IgD-negative memory B cell (primary cell): ENCODE data around the gene HSDL2. TPM values are rescaled to one million over a fixed set of nuclear protein-coding genes. Genes with fewer than 3 reads are reported as not detected.
"Not testable (repeated sequence)": the region's sequence is repeated elsewhere in the genome, so short reads cannot be mapped to it uniquely, and the experiment has no call there.

Experiments used
- H3K27ac Mint-ChIP-seq, 3 donors: one replicate each; pipeline ENCODE4 v1.8.0; 2020 to 2022; ENCODE audit warnings: mild to moderate bottlenecking in 3 of 3, mixed read lengths in 3 of 3, moderate library complexity in 1 of 3
- H3K27me3 Mint-ChIP-seq: one replicate; pipeline ENCODE4 v1.8.0; 2021; ENCODE audit warnings: mixed read lengths
- H3K36me3 Mint-ChIP-seq: one replicate; pipeline ENCODE4 v1.8.0; 2020; ENCODE audit warnings: mild to moderate bottlenecking, mixed read lengths
- H3K4me1 Mint-ChIP-seq, 3 donors: one replicate each; pipeline ENCODE4 v1.8.0; 2020 to 2022; ENCODE audit warnings: mixed read lengths in 3 of 3, mild to moderate bottlenecking in 1 of 3
- H3K4me3 Mint-ChIP-seq, 4 donors: one replicate each; pipeline ENCODE4 v1.8.0; 2020 to 2022; ENCODE audit warnings: mild to moderate bottlenecking in 4 of 4, mixed read lengths in 4 of 4, moderate library complexity in 3 of 4
- H3K9me3 Mint-ChIP-seq, 3 donors: one replicate each; pipeline ENCODE4 v1.8.0; 2020 to 2021; ENCODE audit warnings: mixed read lengths in 3 of 3, mild to moderate bottlenecking in 1 of 3
- polyA plus RNA-seq: library from polyadenylated mRNA; unstranded; fragments of 300-500 nt; fragmentation: Illumina TruSeq; gene quantifications from one replicate; pipeline ENCODE4 v1.2.3, GENCODE V29; 2021

HSDL2 gene
- polyA plus RNA-seq, 1 donor from 2014 or later, result 20.5 TPM

DNA sequence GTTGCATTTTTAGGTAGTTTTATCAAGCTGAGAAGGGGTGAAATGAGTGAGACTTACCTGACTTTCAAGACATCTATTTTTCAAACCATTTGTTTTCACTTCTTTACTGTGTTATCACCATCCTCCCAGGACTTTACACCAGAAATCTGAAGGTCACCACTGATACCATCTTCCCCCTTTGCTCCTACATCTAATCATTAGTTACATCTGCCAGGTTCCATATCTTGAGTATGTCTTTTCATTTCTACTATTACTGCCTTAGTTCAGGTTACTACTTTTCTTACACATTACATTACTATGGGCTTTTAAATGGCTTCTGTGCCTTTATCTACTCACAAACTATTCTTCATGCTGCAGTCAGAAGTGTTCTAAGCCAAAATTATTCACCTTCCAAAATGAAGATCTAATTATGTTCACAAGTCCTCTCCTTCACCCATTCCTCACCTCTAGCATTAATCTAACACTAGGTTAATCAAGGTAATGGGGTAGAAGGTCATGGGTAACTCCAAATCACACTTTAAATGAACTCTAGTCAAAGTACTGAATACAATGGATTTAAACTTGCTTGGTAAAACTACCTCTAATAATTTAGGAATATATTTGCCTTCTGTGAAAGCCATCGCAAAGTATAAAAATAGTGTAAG, 2.1 kb upstream of the HSDL2 start:
- H3K27me3 Mint-ChIP-seq, result no peaks in the 10 kb centered on the region
- peak overlapping the region in 1 of 3 donors; percentile 95 for H3K27ac Mint-ChIP-seq
- peak overlapping the region in 2 of 4 donors; percentile 42 to 99 for H3K4me3 Mint-ChIP-seq
- no peaks in the 10 kb centered on the region for H3K9me3 Mint-ChIP-seq
- H3K36me3 Mint-ChIP-seq, result peaks cover 2% of the 10 kb centered on the region
- peaks cover 17 to 32% (median 27%) of the 10 kb centered on the region in 3 donors for H3K4me1 Mint-ChIP-seq

DNA sequence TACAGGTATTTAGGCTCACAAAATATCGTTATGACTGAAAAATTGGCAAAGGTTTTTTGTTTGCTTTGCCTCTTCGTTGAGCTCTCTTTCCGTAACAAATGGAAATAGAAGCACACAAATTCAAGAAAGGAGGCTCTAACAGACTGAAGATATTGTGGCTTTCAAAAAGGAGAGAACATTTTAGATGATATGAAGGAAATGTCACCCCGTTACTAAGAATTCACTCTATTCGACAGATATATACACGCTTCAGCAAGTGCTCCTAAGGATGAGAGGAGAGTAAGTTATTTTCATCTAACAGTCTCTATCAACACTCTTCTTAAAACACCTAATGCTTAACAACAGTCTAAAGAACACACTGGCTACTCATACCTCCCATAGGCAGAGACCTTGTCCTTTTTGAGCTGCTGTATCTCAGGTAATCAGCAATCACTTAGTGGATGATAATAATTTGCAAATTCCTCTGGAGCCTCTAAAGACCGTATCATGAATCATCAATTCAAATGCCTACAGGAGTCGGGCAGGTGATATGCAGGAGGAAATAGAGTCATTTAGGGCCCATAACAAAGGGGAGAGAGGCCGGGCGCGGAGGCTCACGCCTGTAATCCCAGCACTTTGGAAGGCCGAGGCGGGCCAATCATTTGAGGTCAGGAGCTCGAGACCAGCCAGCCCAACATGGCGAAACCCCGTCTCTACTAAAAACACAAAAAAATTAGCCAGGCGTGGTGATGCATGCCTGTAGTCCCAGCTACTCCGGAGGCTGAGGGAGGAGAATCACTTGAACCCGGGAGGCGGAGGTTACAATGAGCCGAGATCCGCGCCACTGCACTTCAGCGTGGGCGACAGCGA, 1.4 kb upstream of the HSDL2 start:
- H3K4me3 Mint-ChIP-seq, result peak overlapping the region; percentile 97 to 100 (median 99)
- H3K27me3 Mint-ChIP-seq, result no peaks in the 10 kb centered on the region
- H3K36me3 Mint-ChIP-seq, result peaks cover 2% of the 10 kb centered on the region
- no peaks in the 10 kb centered on the region for H3K9me3 Mint-ChIP-seq
- H3K27ac Mint-ChIP-seq, result peak overlapping the region; percentile 84 to 99 (median 95)
- peaks cover 23 to 39% (median 30%) of the 10 kb centered on the region in 3 donors for H3K4me1 Mint-ChIP-seq

DNA sequence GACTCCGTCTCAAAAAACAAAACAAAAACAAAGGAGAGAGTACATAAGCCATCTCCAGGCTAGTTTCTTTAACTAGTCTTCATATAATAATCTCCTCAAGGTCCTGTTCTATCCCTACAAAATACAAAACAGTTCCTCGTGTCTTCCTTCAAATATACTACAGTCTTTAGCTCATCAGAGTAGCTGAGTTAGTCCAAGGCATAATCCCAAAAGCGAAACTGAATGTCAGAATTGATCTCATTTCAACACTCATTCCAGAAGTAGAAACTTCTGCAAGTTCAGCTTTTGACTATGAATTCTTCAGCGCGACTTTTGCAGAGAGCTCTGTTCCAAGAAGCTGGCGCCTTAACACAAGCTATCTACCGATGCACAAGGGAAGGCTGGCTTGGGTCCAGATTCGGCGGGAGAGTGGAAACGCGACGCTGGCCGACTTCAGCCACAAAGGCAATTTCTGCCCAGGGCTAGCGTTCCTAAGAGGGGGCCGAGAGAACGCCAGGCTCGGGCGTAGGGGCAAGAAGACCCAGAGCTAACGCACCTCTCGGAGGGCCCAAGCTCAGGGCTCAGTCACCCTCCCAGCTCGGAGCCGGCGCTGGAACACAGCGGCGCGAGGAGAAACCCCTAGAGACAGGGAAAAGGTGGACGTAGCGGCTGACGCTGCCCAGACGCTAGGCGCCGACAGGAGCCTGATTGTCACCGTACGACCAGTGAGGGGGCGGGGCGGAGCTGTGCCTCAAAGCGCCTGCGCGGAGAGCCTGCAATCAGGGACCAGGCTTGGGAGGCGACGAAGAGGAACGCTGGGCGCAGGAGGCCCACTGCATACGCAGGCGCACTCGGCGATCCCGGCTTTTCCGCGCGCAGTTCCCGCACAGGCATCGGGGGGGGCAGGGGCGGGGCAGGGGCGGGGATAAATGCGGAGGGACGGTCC, 469 bp upstream of the HSDL2 start:
- Mint-ChIP-seq H3K4me3 (peak overlapping the region; percentile 97 to 100 (median 99)), H3K36me3 (peaks cover 2% of the 10 kb centered on the region), H3K9me3 (no peaks in the 10 kb centered on the region), H3K27ac (peak overlapping the region; percentile 84 to 99 (median 95)), H3K4me1 (peaks cover 30 to 45% (median 36%) of the 10 kb centered on the region in 3 donors), H3K27me3 (no peaks in the 10 kb centered on the region)

DNA sequence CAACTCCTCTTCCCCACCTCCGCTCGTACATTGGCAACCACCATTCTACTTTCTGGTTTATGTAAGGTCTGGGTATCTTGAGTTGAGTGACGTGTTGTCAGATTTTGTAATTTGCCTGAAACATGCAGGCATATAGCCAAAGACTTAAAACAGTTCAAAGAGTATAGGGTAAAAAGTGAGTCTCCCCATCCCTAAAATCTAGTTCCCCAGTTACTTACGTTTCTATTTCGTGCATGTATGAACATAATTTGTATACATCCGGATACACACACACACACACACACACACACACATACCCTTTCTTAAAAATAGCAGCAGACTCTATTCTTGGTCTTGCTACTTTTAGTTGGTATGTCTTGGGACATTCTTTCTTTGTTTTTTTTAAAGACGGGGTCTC, 915 bp downstream of the HSDL2 start:
- Mint-ChIP-seq H3K36me3 (no peaks in the 10 kb centered on the region), H3K27ac (peak overlapping the region; percentile 84 to 95 (median 95)), H3K4me1 (peaks cover 36 to 51% (median 41%) of the 10 kb centered on the region in 3 donors), H3K4me3 (peak overlapping the region; percentile 97 to 100 (median 99)), H3K27me3 (no peaks in the 10 kb centered on the region), H3K9me3 (no peaks in the 10 kb centered on the region)

DNA sequence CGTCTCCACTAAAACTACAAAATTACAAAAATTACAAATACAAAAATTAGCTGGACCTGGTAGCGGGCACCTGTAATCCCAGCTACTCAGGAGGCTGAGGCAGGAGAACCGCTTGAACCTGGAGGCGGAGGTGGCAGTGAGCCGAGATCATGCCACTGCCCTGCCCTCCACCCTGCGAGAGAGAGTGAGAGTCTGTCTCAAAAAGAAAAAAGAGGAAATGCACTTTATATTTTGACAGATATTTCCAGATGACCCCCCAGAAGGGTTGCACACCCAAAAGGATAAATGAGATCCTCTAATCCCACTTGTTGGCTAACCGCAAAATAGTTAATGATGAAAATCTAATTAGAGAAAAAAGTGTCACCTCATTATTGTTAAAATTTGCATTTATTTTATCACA, 2.2 kb downstream of the HSDL2 start:
- Mint-ChIP-seq H3K4me3 (peak overlapping the region in 2 of 4 donors; percentile 39 to 99), H3K27ac (peak overlapping the region in 2 of 3 donors; percentile 31 to 95), H3K27me3 (no peaks in the 10 kb centered on the region), H3K9me3 (no peaks in the 10 kb centered on the region), H3K4me1 (peaks cover 36 to 48% (median 41%) of the 10 kb centered on the region in 3 donors), H3K36me3 (no peaks in the 10 kb centered on the region)

DNA sequence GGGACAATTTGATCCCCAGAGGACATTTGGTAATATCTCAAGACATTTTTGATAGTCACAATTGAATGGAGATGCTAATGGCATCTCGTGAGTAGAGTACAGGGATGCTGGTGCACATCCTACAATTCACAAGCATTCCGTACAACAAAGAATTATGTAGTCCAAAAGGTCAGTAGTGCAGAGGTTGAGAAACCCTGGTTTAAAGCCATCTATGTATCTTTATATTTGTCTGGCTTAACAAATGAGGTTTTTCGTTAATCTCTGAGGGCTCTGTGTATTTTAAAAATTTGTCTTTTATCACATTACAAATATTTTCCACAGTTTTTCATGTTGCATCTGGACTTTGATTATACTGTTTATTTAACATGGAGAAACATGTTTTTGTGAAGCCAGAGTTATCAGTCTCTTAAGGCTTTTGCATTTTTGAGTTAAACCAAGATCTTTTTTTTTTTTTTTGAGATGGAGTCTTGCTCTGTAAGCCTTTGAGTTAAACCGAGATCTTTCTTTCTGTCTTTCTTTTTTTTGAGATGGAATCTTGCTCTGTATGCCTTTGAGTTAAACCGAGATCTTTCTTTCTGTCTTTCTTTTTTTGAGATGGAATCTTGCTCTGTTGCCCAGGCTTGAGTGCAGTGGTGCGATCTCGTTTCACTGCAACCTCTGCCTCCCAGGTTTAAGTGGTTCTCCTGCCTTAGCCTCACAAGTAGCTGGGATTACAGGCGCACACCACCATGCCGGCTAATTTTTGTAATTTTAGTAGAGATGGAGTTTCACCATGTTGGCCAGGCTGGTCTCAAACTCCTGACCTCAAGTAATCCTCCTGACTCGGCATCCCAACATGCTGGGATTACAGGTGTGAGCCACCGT, 2.8 kb downstream of the HSDL2 start:
- Mint-ChIP-seq H3K27me3 (no peaks in the 10 kb centered on the region), H3K4me1 (peaks cover 36 to 44% (median 38%) of the 10 kb centered on the region in 3 donors), H3K36me3 (no peaks in the 10 kb centered on the region), H3K9me3 (no peaks in the 10 kb centered on the region), H3K4me3 (peak overlapping the region in 2 of 4 donors; percentile 39 to 99), H3K27ac (peak overlapping the region in 1 of 3 donors; percentile 95)

DNA sequence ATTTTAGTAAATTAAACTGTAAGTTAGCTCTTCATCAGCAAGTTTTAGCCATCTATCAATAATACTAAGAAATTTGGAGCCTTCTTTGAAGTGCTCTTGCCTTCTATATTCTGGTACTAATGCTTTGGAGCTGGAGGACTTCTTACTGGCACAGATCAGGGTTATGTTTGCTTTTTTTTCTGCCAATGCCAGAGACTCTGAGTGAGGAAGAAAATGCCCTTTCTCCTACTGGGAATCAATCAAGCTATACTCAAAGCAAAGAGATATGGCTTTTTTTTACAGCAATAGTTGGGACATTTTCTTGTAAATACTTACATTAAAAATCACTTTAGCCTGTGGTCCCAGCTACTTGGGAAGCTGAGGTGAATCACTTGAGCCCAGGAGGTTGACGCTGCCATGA, 4.3 kb downstream of the HSDL2 start:
- Mint-ChIP-seq H3K27ac (peak overlapping the region in 2 of 3 donors; percentile 4 to 14), H3K4me1 (peaks cover 29 to 35% (median 32%) of the 10 kb centered on the region in 3 donors), H3K27me3 (no peaks in the 10 kb centered on the region), H3K9me3 (no peaks in the 10 kb centered on the region), H3K36me3 (no peaks in the 10 kb centered on the region), H3K4me3 (peak overlapping the region in 1 of 4 donors; percentile 41)

DNA sequence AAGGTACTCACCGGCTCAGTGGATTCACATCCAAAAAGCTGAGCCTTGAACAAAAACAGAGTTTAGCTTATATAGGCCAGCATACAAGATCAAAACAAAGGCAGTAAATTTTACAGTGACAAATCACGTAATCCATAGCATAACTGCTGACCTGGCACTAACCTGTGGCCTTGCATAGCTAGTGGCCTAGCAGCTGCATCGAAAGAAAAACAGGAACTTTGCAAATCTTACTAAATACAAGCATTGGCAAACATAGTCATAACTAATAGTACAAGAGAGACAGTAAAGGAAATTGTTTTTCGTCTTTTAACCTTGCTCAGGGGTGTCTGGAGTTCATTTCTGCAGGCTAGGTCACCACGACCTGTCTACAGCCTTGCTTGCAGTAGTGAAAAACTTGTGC, 4.8 kb downstream of the HSDL2 start:
- Mint-ChIP-seq H3K4me3 (no peak overlapping the region), H3K36me3 (no peaks in the 10 kb centered on the region), H3K9me3 (no peaks in the 10 kb centered on the region), H3K4me1 (peaks cover 25 to 35% (median 32%) of the 10 kb centered on the region in 3 donors), H3K27ac (peak overlapping the region in 2 of 3 donors; percentile 4 to 14), H3K27me3 (no peaks in the 10 kb centered on the region)

DNA sequence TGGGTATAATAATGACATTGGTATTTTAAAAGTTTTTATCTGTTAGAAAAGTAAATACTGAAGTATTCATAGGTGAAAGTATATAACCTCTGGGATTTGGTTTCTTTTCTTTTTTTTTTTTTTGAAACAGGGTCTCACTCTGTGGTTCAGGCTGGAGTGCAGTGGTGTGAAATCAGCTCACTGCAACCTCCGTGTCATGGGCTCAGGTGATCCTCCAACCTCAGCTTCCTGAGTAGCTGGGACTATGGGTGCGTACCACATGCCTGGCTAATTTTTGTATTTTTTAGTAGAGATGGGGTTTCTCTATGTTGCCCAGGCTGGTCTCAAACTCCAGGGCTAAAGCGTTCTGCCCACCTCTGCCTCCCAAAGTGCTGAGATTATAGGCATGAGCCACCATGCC, 7.2 kb downstream of the HSDL2 start:
- H3K9me3 Mint-ChIP-seq, result no peaks in the 10 kb centered on the region
- H3K36me3 Mint-ChIP-seq, result peaks cover 4% of the 10 kb centered on the region
- no peak overlapping the region for H3K4me3 Mint-ChIP-seq
- peaks cover 18 to 26% (median 22%) of the 10 kb centered on the region in 3 donors for H3K4me1 Mint-ChIP-seq
- H3K27me3 Mint-ChIP-seq, result no peaks in the 10 kb centered on the region
- no peak overlapping the region for H3K27ac Mint-ChIP-seq

DNA sequence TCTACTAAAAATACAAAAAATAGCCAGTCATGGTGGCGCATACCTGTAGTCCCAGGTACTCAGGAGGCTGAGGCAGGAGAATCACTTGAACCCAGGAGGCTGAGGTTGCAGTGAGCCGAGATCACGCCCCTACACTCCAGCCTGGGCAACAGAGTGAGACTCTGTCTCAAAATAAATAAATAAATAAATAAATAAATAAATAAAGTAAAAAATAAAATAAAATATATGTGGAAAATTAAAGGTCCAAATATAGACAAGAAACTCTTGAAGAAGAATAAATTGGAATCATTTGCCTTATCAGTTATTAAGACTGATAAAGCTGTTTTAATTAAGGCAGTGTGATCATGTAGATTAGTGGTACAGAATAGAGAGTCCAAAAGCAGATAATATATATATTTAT, 10.0 kb downstream of the HSDL2 start:
- not testable (repeated sequence) for H3K4me3 Mint-ChIP-seq, H3K27me3 Mint-ChIP-seq, H3K4me1 Mint-ChIP-seq, H3K36me3 Mint-ChIP-seq, H3K27ac Mint-ChIP-seq, H3K9me3 Mint-ChIP-seq

DNA sequence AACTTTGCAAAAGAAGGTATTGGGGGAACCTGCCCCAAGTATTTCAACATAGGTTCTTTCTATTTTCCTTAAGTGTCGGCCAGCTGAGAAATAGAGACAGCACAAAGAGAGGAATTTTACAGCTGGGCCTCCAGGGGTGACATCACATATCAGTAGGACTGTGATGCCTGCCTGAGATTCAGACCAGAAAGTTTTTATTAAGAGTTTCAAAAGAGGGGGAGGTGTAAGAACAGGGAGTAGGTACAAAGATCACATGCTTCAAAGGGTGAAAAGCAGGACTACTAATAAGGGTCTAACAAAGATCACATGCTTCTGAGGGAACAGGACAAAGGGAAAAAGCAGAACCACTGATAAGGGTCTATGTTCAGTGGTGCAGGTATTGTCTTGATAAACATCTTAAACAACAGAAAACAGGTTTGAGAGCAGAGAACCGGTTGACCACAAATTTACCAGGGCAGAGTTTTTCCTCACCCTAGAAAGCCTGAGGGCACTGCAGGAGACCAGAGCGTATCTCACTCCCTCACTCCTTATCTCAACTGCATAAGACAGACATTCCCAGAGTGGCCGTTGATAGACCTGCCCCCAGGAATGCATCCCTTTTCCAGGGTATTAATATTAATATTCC, 12.1 kb downstream of the HSDL2 start:
- not testable (repeated sequence) for H3K36me3 Mint-ChIP-seq, H3K27me3 Mint-ChIP-seq, H3K4me1 Mint-ChIP-seq, H3K27ac Mint-ChIP-seq, H3K4me3 Mint-ChIP-seq, H3K9me3 Mint-ChIP-seq

DNA sequence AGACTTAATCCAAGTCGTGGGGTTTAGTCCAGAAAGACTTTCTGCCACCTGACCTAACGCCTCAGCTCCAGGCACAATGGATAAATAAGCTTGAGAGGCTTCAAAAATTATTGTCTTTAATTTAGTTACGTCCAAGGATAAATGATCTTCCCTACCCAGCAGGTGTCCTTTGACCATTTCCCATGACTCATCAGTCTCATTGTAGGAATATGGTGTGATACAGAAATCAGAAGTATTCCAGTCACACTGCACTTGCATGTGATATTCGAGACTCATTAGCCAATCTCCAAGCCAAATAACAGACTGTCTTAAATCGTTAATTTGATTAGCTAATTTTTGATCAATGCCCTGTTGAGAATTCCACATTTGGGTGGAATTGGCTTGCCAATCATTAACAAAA, 13.2 kb downstream of the HSDL2 start:
- not testable (repeated sequence) for H3K4me3 Mint-ChIP-seq, H3K27me3 Mint-ChIP-seq, H3K27ac Mint-ChIP-seq, H3K4me1 Mint-ChIP-seq, H3K9me3 Mint-ChIP-seq
- H3K36me3 Mint-ChIP-seq, result peaks cover 13% of the 10 kb centered on the region

DNA sequence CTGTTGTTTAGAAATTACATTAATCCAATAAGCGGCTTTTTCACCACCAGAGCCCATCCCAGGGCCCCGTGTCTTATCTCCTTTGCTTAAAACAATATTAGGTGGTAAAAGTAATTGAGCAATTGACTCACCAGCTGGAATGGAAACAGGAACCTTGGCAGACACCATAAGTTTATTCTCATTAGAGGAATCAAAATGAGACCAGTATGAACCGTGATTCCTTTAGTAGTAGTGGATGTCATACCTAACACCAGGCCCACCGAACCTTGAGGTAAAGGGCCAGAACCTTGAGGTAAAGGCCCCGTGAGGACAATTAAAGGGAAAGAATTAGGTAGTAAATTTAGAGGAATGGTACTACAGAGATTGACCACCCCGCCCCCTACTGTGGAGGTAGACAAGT, 16.5 kb downstream of the HSDL2 start:
- Mint-ChIP-seq H3K27me3 (no peaks in the 10 kb centered on the region), H3K9me3 (peaks cover 5 to 12% (median 9%) of the 10 kb centered on the region in 3 donors), H3K36me3 (peaks cover 20% of the 10 kb centered on the region), H3K27ac (peak overlapping the region in 1 of 3 donors; percentile 13), H3K4me1 (peaks cover 0 to under 1% (median 0%) of the 10 kb centered on the region in 3 donors), H3K4me3 (no peak overlapping the region)
